ENCODE measurements around the gene TRIM46.
"Not testable (repeated sequence)": the region's sequence is repeated elsewhere in the genome, so short reads cannot be mapped to it uniquely, and the experiment has no call there.

GRCh38 chr1:155168105-155168445, 5.6 kb upstream of the TRIM46 start:
- not testable (repeated sequence) for TF ChIP-seq CBX3 (IDR thresholded peaks at IDR 0.05; ENCODE audit: borderline replicate concordance in 1 of 2, low read length in 2 of 2); SETDB1 (IDR thresholded peaks at IDR 0.05; ENCODE audit: low read length); ZHX1 (conservative IDR thresholded peaks at IDR 0.05; ENCODE audit: low read length); ZNF395 (CRISPR knock-in tag; IDR thresholded peaks at IDR 0.05); JUND (IDR thresholded peaks at IDR 0.05; ENCODE audit: borderline replicate concordance, low read depth, low read length); JUND (tag; IDR thresholded peaks at IDR 0.05; ENCODE audit: borderline replicate concordance, low read depth, low read length); RNF219 (CRISPR knock-in tag; IDR thresholded peaks at IDR 0.05); PRDM10 (IDR thresholded peaks at IDR 0.05; ENCODE audit: partially characterized antibody)
